Measurements from ENCODE around the gene CEP41. TPM values are rescaled to one million over a fixed set of nuclear protein-coding genes. Genes with fewer than 3 reads are reported as not detected.

Gene CEP41
- total RNA-seq, 8 experiments from 2014 or later, result 7.0 to 22.6 (median 17.9) TPM

GRCh38 chr7:130409712-130410072 is 31.1 kb downstream of the CEP41 start:
- WGBS, 10 experiments, result 86 to 93% (median 90%) methylated on average over 2 to 4 of the region's 4 CpGs; no CpG with 5 or more reads in 4 of the 10 experiments
- in situ Hi-C loops (cut with MboI; ENCODE audit: low pct_unique_long_range_greater_than_20kb in 2 of 9, low sequenced_read_pairs in 9 of 9, unreplicated experiment in 9 of 9), result no loop called here

GRCh38 chr7:130409067-130409711 is 31.6 kb downstream of the CEP41 start:
- Histone ChIP-seq H3K4me3 (no peak overlapping the region), H3K27ac (no peak overlapping the region), H3K4me1 (replicated peaks in 1 of 2) (peaks cover 22 to 37% of the 10 kb centered on the region in 2 donors)
- no peak for ATAC-seq (replicated peaks in 6 of 8)
- WGBS, 10 experiments, result 0 to 100% (median 82%) methylated on average over 1 to 3 of the region's 3 CpGs; no CpG with 5 or more reads in 1 of the 10 experiments
- in situ Hi-C loops (cut with MboI; ENCODE audit: low pct_unique_long_range_greater_than_20kb in 2 of 9, low sequenced_read_pairs in 9 of 9, unreplicated experiment in 9 of 9), result no loop called here

More at GRCh38 chr7:130409712-130410072, 31.1 kb downstream of the CEP41 start:
- H3K4me3 ChIP-seq, result no peak overlapping the region
- H3K4me1 ChIP-seq (replicated peaks in 1 of 2), result peaks cover 22 to 37% of the 10 kb centered on the region in 2 donors
- ATAC-seq (replicated peaks in 6 of 8), result no peak
- no peak overlapping the region for H3K27ac ChIP-seq

- Histone ChIP-seq H3K27ac (no peak overlapping the region), H3K4me1 (replicated peaks in 1 of 2) (peaks cover 10 to 12% of the 10 kb centered on the region in 2 donors), H3K4me3 (no peak overlapping the region)
- in situ Hi-C loops (cut with MboI; ENCODE audit: low pct_unique_long_range_greater_than_20kb in 2 of 9, low sequenced_read_pairs in 9 of 9, unreplicated experiment in 9 of 9), result no loop called here
- ATAC-seq (replicated peaks in 6 of 8), result no peak
- 69 to 100% (median 83%) methylated on average over 1 to 2 of the region's 2 CpGs; no CpG with 5 or more reads in 2 of the 10 experiments for WGBS, 10 experiments
These were observed 35.8 kb downstream of the CEP41 start for GRCh38 chr7:130405003-130405402.

GRCh38 chr7:130401578-130401977 is 39.2 kb downstream of the CEP41 start:
- peaks cover 13 to 14% of the 10 kb centered on the region in 2 donors for H3K4me1 ChIP-seq (replicated peaks in 1 of 2)
- in situ Hi-C loops (cut with MboI; ENCODE audit: low pct_unique_long_range_greater_than_20kb in 2 of 9, low sequenced_read_pairs in 9 of 9, unreplicated experiment in 9 of 9), result no loop called here
- H3K27ac ChIP-seq, result no peak overlapping the region
- ATAC-seq (replicated peaks in 6 of 8), result peak in 1 of 8 experiments; percentile 66
- WGBS, 10 experiments, result 31 to 100% (median 94%) methylated on average over 1 to 3 of the region's 3 CpGs; no CpG with 5 or more reads in 2 of the 10 experiments
- no peak overlapping the region for H3K4me3 ChIP-seq

- no peak for ATAC-seq (replicated peaks in 6 of 8)
- 42 to 100% (median 92%) methylated on average over 1 of the region's 1 CpG; no CpG with 5 or more reads in 2 of the 10 experiments for WGBS, 10 experiments
- Histone ChIP-seq H3K4me3 (no peak overlapping the region), H3K27ac (no peak overlapping the region), H3K4me1 (replicated peaks in 1 of 2) (peaks cover 17 to 18% of the 10 kb centered on the region in 2 donors)
- in situ Hi-C loops (cut with MboI; ENCODE audit: low pct_unique_long_range_greater_than_20kb in 2 of 9, low sequenced_read_pairs in 9 of 9, unreplicated experiment in 9 of 9), result no loop called here
These were observed 39.7 kb downstream of the CEP41 start for GRCh38 chr7:130401101-130401500.

GRCh38 chr7:130400120-130400572 is 40.7 kb downstream of the CEP41 start:
- ATAC-seq (replicated peaks in 6 of 8), result peak in 3 of 8 experiments; percentile 59 to 92 (median 68)
- Histone ChIP-seq H3K4me1 (replicated peaks in 1 of 2) (peaks cover 24% of the 10 kb centered on the region in 2 donors), H3K4me3 (no peak overlapping the region), H3K27ac (no peak overlapping the region)
- 0 to 100% (median 83%) methylated on average over 1 to 4 of the region's 4 CpGs; no CpG with 5 or more reads in 3 of the 10 experiments for WGBS, 10 experiments
- in situ Hi-C loops (cut with MboI; ENCODE audit: low pct_unique_long_range_greater_than_20kb in 2 of 9, low sequenced_read_pairs in 9 of 9, unreplicated experiment in 9 of 9), result no loop called here

GRCh38 chr7:130398526-130399090 is 42.2 kb downstream of the CEP41 start:
- no peak for ATAC-seq (replicated peaks in 6 of 8)
- H3K4me1 ChIP-seq (replicated peaks in 1 of 2), result peaks cover 24 to 26% of the 10 kb centered on the region in 2 donors
- no peak overlapping the region for H3K27ac ChIP-seq
- 50 to 100% (median 86%) methylated on average over 1 to 6 of the region's 8 CpGs; no CpG with 5 or more reads in 1 of the 10 experiments for WGBS, 10 experiments
- H3K4me3 ChIP-seq, result no peak overlapping the region
- in situ Hi-C loops (cut with MboI; ENCODE audit: low pct_unique_long_range_greater_than_20kb in 2 of 9, low sequenced_read_pairs in 9 of 9, unreplicated experiment in 9 of 9), result no loop called here

- whole genome bisulfite sequencing, 10 experiments, result 43 to 100% (median 81%) methylated on average over 1 to 3 of the region's 3 CpGs; no CpG with 5 or more reads in 2 of the 10 experiments
- Histone ChIP-seq H3K27ac (no peak overlapping the region), H3K4me1 (replicated peaks in 1 of 2) (peaks cover 31 to 35% of the 10 kb centered on the region in 2 donors), H3K4me3 (no peak overlapping the region)
- in situ Hi-C loops (cut with MboI; ENCODE audit: low pct_unique_long_range_greater_than_20kb in 2 of 9, low sequenced_read_pairs in 9 of 9, unreplicated experiment in 9 of 9), result no loop called here
- no peak for ATAC-seq (replicated peaks in 6 of 8)
These were observed 43.1 kb downstream of the CEP41 start for GRCh38 chr7:130397758-130398073.

GRCh38 chr7:130397051-130397757 is 43.6 kb downstream of the CEP41 start:
- Histone ChIP-seq H3K27ac (no peak overlapping the region), H3K4me3 (no peak overlapping the region), H3K4me1 (replicated peaks in 1 of 2) (peaks cover 36 to 40% of the 10 kb centered on the region in 2 donors)
- WGBS, 10 experiments, result 51 to 87% (median 73%) methylated on average over 2 to 7 of the region's 7 CpGs
- in situ Hi-C loops (cut with MboI; ENCODE audit: low pct_unique_long_range_greater_than_20kb in 2 of 9, low sequenced_read_pairs in 9 of 9, unreplicated experiment in 9 of 9), result no loop called here
- ATAC-seq (replicated peaks in 6 of 8), result peak in 2 of 8 experiments; percentile 30 to 48

- Histone ChIP-seq H3K4me1 (replicated peaks in 1 of 2) (peaks cover 39 to 47% of the 10 kb centered on the region in 2 donors), H3K27ac (no peak overlapping the region), H3K4me3 (no peak overlapping the region)
- WGBS, 10 experiments, result 17 to 94% (median 79%) methylated on average over 2 to 3 of the region's 3 CpGs; no CpG with 5 or more reads in 1 of the 10 experiments
- no peak for ATAC-seq (replicated peaks in 6 of 8)
- in situ Hi-C loops (cut with MboI; ENCODE audit: low pct_unique_long_range_greater_than_20kb in 2 of 9, low sequenced_read_pairs in 9 of 9, unreplicated experiment in 9 of 9), result no loop called here
These were observed 44.7 kb downstream of the CEP41 start for GRCh38 chr7:130396109-130396508.

- H3K27ac ChIP-seq, result no peak overlapping the region
- whole genome bisulfite sequencing, 10 experiments, result 38 to 90% (median 78%) methylated on average over 3 to 5 of the region's 5 CpGs
- H3K4me3 ChIP-seq, result no peak overlapping the region
- H3K4me1 ChIP-seq (replicated peaks in 1 of 2), result peaks cover 39 to 47% of the 10 kb centered on the region in 2 donors
- no peak for ATAC-seq (replicated peaks in 6 of 8)
- in situ Hi-C loops (cut with MboI; ENCODE audit: low pct_unique_long_range_greater_than_20kb in 2 of 9, low sequenced_read_pairs in 9 of 9, unreplicated experiment in 9 of 9), result no loop called here
These were observed 45.4 kb downstream of the CEP41 start for GRCh38 chr7:130395421-130395820.

- no peak for ATAC-seq (replicated peaks in 6 of 8)
- Histone ChIP-seq H3K4me1 (replicated peaks in 1 of 2) (peaks cover 39 to 47% of the 10 kb centered on the region in 2 donors), H3K27ac (no peak overlapping the region), H3K4me3 (no peak overlapping the region)
- WGBS, 10 experiments, result 29 to 100% (median 91%) methylated on average over 1 to 7 of the region's 7 CpGs; no CpG with 5 or more reads in 1 of the 10 experiments
- in situ Hi-C loops (cut with MboI; ENCODE audit: low pct_unique_long_range_greater_than_20kb in 2 of 9, low sequenced_read_pairs in 9 of 9, unreplicated experiment in 9 of 9), result no loop called here
These were observed 46.2 kb downstream of the CEP41 start for GRCh38 chr7:130394421-130395195.
